Measurements from ENCODE around the gene PMM2. TPM values are rescaled to one million over a fixed set of nuclear protein-coding genes. Genes with fewer than 3 reads are reported as not detected.
"Not testable (repeated sequence)": the region's sequence is repeated elsewhere in the genome, so short reads cannot be mapped to it uniquely, and the experiment has no call there.

The PMM2 gene
- total RNA-seq, 2 donors from 2014 or later: 26.1 to 30.6 TPM

GRCh38 chr16:8862309-8863130 lies 64.9 kb downstream of the PMM2 start:
- no peak for DNase-seq (ENCODE audit: low spot score)
- intact Hi-C loops (cut with DNase I): loop anchor here in 1 of 2 donors (10.0 kb wide), 1 partner anchor 58 kb away; no protein-coding TSS in a partner anchor

DNA sequence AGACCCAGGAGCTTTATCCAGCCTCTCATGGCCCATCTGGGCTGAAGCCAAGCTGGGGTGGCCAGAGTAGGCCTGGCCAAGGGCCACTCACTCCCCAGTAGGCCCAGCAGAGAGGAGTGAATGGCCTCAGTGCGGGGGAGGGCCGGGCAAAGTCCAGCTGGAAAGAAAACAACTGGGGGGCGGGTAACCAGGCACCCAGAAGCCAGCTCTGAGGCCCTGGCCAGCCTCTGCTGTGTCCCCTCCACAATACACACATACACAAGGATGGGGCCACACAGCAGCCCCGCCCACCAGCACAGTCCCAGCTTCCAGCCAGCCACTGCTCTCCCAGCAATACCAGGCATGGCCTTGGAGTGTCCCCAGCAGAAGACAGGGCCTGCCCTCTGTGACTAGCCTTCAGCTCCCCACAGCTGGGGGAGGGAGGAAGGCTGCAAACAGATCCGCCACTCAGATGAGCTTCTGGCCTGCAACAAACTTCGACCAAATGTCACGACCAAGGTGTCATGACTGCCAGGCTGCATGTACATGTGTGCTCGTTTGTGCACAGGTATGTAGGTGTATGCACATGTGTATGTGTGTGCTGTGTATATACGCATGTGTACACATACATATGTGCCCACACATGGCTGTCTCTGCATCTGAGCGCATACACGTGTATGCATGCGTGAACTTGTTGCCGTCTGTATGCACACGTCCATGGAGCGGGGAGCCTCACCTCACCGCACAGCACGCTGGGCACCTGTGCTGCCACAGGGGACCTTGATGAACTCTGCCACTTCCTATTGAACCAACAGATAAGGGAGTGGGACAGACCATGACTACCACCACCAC lies 66.2 kb downstream of the PMM2 start:
- intact Hi-C loops (cut with DNase I): loop anchor here in 1 of 2 donors (10.0 kb wide), 1 partner anchor 59 kb away; no protein-coding TSS in a partner anchor
- no peak for DNase-seq (ENCODE audit: low spot score)

GRCh38 chr16:8864480-8865110 lies 67.0 kb downstream of the PMM2 start:
- intact Hi-C loops (cut with DNase I): loop anchor here in 1 of 2 donors (10.0 kb wide), 1 partner anchor 60 kb away; no protein-coding TSS in a partner anchor
- no peak for DNase-seq (ENCODE audit: low spot score)

GRCh38 chr16:8865145-8865882 lies 67.7 kb downstream of the PMM2 start:
- DNase-seq (ENCODE audit: low spot score): no peak
- intact Hi-C loops (cut with DNase I): loop anchor here in 1 of 2 donors (10.0 kb wide), 1 partner anchor 61 kb away; no protein-coding TSS in a partner anchor

DNA sequence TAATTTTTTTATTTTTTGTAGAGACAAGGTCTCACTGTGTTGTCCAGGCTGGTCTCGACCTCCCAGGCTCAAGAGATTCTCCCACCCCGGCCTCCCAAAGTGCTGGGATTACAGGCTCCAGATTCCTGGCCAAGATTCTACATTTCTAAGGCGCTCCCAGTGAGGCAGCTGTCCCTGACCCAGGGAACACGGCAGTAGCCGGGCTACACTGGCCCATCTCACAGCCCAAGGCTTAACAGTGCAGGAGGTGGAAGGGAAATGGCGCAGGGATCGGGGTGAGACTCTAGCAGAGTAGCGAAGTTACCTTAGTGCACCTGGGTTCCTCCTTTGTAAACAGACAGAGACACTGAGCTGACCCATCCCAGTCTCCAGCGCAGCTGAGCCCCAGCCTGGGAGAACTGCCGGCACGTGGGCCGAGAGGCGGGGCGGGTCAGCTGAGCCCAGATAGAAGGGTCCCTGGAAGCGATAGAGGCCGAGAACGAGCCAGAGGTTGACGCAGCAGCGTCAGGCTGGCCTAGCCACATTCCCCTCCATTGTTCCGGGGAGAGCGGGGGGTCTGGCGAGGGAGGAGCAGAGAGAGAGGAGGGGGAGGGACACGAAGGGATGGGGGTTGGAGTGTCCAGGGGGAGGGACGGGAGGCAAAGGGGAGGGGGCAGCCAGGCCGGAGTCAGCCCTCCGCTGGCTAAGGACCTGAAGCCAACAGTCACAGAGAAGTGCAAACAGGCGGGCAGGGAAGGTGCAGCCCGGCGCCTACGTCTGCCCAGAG lies 68.7 kb downstream of the PMM2 start:
- DNase-seq (ENCODE audit: low spot score): no peak
- intact Hi-C loops (cut with DNase I): loop anchor here in 1 of 2 donors (10.0 kb wide), 1 partner anchor 62 kb away; no protein-coding TSS in a partner anchor

GRCh38 chr16:8866884-8867215 lies 69.2 kb downstream of the PMM2 start:
- DNase-seq (ENCODE audit: low spot score): no peak
- intact Hi-C loops (cut with DNase I): loop anchor here in 1 of 2 donors (10.0 kb wide), 1 partner anchor 62 kb away; no protein-coding TSS in a partner anchor

DNA sequence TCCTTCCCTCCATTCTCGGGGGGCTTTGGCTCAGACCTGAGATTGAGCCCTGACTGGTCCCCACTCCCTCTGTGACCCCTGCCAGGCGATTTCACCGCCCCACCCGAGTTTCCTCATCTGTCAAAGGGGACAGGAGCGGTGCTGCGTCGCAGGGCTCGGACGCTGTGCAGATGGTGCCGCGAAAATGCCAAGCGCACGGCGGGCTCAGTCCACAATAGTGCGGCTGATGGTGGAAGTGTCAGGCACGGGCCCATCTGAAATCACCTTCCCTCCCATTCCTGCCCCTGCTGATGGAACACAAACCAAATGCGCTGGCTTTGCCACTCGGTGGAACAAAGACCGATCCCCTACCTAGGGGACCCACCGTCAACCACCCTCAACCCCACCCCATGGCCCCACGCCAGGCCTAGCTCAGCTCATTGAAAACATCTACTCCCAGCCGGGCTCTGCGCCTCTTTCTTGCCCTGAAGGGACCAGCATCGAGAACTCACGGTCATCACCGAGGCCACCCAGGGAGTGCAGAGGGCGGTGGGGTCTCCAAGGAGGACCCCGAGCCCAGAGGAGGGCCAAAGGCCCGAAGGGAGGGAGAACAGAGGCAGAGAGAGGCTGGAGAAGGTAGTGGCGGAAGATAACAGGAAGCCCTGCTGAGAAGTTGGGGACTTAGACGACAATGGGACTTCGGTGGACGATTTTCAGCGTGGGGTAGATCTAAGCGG lies 69.7 kb downstream of the PMM2 start:
- DNase-seq (ENCODE audit: low spot score): no peak
- intact Hi-C loops (cut with DNase I): loop anchor here in 1 of 2 donors (10.0 kb wide), 1 partner anchor 63 kb away; no protein-coding TSS in a partner anchor

GRCh38 chr16:8867932-8868415 lies 70.3 kb downstream of the PMM2 start:
- no peak for DNase-seq (ENCODE audit: low spot score)
- intact Hi-C loops (cut with DNase I): loop anchor here in 1 of 2 donors (1.0 to 10.0 kb wide), 2 partner anchors 63 to 88 kb away; no protein-coding TSS in a partner anchor

GRCh38 chr16:8868416-8869211 lies 71.0 kb downstream of the PMM2 start, which contains the start of gene CARHSP1:
Gene CARHSP1 (minus strand): TSS chr16:8869006. CDS start chr16:8859328, 9,678 bp downstream.
- DNase-seq (ENCODE audit: low spot score): peak; percentile 95
- intact Hi-C loops (cut with DNase I): loop anchor here in 1 of 2 donors (1.0 to 10.0 kb wide), 3 partner anchors 25 to 88 kb away; no protein-coding TSS in a partner anchor

DNA sequence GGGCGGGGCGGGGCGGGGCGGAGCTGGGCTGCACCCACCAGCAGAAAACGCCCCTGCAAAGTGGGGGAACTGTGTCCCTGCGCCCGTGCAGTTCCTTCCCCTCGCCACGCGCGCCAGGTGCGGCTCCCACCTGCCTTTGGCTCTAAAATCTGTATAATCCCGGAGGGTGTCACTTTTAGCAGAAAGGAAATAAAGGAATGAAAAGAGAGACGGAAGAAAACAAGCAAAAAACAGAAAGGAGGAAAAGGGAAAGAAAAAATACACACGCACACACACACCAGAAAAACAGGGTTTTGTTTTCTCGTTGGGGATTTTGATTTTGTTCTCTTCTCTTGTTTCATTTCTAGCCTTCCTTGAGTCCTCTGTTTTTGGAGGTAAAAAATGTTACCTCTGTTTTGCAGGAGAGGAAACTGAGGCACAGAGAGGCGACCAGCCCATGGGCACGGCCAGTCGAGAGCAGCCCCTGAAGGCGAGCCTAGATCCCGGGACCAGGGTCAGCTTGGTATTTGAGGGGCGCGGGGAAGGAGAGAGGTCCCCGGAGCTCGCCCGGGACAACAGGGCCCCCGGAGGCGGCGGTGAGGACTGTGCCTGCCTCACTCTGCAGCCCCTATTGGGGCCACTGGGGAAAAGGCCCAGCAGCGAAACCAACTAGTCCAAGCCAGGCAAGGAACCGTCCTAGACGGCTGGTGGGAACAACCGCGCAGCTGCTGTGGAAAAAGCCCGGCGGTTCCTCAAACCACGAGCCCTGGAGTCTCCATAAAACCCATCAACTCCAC lies 71.8 kb downstream of the PMM2 start:
- no peak for DNase-seq (ENCODE audit: low spot score)
- intact Hi-C loops (cut with DNase I): loop anchor here in 1 of 2 donors (1.0 to 10.0 kb wide), 2 partner anchors 24 to 65 kb away; no protein-coding TSS in a partner anchor

GRCh38 chr16:8869988-8870241 lies 72.3 kb downstream of the PMM2 start:
- DNase-seq (ENCODE audit: low spot score): not testable (repeated sequence)
- intact Hi-C loops (cut with DNase I): loop anchor here in 1 of 2 donors (1.0 to 10.0 kb wide), 2 partner anchors 23 to 65 kb away; no protein-coding TSS in a partner anchor

- intact Hi-C loops (cut with DNase I): no loop called here
- DNase-seq (ENCODE audit: low spot score): no peak
Observed at GRCh38 chr16:8872071-8872470, 74.4 kb downstream of the PMM2 start.

DNA sequence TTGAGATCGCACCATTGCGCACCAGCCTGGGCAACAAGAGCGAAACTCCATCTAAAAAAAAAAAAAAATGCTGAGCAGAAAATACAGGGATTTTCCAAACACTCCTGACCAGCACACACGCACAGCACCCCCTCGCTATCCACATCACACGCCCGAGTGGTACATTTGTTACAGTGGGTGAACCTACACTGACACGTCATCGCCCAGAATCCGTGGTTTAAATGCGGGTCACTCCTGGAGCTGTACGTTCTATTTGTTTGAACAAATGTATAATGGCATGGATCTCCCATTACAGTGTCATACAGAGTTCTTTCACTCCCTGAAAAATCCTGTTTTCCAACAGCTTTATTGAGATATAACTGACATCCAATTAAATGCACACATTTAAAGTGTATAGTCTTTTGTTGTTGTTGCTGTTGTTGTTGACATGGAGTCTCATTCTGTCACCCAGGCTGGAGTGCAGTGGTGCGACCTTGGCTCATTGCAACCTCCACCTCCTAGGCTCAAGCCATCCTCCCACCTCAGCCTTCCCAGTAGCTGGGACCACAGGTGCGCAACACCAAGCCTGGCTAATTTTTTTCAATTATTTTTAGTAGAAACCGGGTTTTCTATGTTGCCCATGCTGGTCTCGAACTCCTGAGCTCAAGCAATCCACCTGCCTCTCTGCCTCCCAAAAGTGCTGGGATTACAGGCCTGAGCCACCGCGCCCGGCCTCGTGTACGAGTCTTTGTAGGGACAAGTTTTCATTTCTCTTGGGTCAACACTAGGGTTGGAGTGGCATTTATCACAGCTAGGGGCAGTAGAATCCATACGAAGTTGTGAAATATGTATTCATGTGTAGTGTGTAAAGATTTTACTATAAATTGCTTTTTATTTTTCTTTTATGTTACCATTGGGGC lies 75.6 kb downstream of the PMM2 start:
- intact Hi-C loops (cut with DNase I): no loop called here
- DNase-seq (ENCODE audit: low spot score): no peak

DNA sequence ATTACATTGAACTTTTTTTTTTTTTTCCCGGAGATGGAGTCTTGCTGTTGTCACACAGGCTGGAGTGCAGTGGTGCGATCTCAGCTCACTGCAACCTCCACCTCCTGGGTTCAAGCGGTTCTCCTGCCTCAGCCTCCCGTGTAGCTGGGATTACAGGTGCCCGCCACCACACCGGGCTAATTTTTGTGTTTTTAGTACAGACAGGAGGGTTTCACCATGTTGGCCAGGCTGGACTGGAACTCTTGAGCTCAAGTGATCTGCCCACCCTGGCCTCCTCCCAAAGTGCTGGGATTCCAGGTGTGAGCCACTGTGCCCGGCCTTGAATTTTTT lies 76.2 kb downstream of the PMM2 start:
- intact Hi-C loops (cut with DNase I); DNase-seq (ENCODE audit: low spot score): not testable (repeated sequence)

- no peak for DNase-seq (ENCODE audit: low spot score)
- intact Hi-C loops (cut with DNase I): no loop called here
Observed at GRCh38 chr16:8874388-8874787, 76.7 kb downstream of the PMM2 start.
